Measurements from ENCODE around the gene KCNG1.
A peak's percentile ranks its signal among the peaks of the same experiment; 100 is the strongest.

KCNG1 gene

DNA sequence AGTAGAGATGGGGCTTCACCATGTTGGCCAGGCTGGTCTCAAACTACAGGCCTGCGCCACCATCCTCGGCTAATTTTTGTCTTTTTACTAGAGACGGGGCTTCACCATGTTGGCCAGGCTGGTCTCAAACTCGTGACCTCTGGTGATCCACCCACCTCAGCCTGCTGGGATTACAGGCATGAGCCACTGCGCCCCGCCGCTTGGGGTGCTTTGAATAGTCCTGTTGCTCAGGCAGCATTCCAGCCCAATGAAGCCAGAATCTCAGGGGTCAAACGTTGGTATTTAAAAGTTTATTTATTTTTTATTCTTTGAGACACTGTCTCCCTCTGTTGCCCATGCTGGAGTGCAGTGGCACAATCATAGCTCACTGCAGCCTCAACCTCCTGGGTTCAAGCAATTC, 53.0 kb downstream of the KCNG1 start:
- no peak overlapping the region for H3K27ac ChIP-seq
- no peak for TF ChIP-seq ZFX (IDR thresholded peaks at IDR 0.05; ENCODE audit: borderline replicate concordance)
- TF ChIP-seq, protein P1, sequence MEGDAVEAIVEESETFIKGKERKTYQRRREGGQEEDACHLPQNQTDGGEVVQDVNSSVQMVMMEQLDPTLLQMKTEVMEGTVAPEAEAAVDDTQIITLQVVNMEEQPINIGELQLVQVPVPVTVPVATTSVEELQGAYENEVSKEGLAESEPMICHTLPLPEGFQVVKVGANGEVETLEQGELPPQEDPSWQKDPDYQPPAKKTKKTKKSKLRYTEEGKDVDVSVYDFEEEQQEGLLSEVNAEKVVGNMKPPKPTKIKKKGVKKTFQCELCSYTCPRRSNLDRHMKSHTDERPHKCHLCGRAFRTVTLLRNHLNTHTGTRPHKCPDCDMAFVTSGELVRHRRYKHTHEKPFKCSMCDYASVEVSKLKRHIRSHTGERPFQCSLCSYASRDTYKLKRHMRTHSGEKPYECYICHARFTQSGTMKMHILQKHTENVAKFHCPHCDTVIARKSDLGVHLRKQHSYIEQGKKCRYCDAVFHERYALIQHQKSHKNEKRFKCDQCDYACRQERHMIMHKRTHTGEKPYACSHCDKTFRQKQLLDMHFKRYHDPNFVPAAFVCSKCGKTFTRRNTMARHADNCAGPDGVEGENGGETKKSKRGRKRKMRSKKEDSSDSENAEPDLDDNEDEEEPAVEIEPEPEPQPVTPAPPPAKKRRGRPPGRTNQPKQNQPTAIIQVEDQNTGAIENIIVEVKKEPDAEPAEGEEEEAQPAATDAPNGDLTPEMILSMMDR (IDR thresholded peaks at IDR 0.05), result no peak

DNA sequence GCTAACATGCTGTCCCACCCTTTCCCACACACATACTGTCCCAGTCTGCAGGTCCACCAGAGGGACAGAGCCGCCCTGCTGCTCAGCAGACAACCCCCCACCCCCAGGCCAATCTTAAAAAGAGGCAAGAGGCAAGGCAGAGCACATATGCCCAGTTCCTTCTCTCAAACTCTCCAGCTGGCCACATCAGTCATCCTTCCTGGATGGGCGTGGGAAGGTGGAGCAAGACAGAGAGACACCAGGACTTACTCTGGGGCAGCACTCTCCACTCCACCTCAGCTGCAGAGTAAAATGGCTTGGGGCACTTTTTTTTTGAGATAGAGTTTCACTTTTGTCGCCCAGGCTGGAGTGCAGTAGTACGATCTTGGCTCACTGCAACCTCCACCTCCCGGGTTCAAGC, 53.5 kb downstream of the KCNG1 start:
- TF ChIP-seq ZFX (IDR thresholded peaks at IDR 0.05; ENCODE audit: borderline replicate concordance), result no peak
- TF ChIP-seq, protein P1 (IDR thresholded peaks at IDR 0.05), result no peak
- no peak overlapping the region for H3K27ac ChIP-seq

DNA sequence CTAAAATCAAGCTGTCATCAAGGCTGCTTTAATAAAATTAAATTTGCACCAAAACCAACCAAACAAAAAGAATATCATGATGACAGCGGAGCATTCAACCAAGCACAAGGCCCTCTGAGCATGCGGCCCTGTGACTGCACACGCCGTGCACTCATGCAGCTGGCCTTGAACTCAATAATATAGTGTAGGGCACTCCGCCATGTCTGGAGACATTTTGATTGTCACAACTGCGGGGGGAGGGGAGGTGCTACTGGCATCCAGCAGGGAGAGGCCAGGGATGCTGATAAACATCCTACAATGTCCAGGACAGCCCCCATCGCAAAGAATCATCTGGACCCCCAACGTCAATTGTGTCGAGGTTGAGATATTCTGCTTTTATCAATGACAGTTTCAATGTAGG, 54.6 kb downstream of the KCNG1 start:
- TF ChIP-seq, protein P1 (IDR thresholded peaks at IDR 0.05), result no peak
- TF ChIP-seq ZFX (IDR thresholded peaks at IDR 0.05; ENCODE audit: borderline replicate concordance), result no peak
- no peak overlapping the region for H3K27ac ChIP-seq

DNA sequence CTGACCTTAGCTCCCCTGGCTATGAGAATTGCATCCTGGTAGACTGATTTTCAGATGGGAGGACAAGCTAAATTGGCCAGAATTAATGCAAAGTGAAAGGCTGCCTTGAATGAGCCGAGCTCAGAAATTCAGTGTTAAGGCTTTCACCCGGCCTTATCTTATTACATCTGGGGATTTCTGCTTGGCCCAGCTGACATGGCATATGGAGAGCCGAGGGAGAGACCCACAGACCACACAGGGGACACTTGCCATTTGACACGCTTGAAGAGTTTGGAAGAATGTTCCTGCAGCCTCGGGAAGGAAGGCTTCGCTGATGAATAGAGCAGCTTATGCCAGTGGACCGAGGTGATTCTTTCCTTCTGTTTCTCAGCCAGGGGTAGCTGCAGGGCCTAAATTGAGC, 55.3 kb downstream of the KCNG1 start:
- TF ChIP-seq, protein P1 (IDR thresholded peaks at IDR 0.05), result no peak
- TF ChIP-seq ZFX (IDR thresholded peaks at IDR 0.05; ENCODE audit: borderline replicate concordance), result no peak
- no peak overlapping the region for H3K27ac ChIP-seq

DNA sequence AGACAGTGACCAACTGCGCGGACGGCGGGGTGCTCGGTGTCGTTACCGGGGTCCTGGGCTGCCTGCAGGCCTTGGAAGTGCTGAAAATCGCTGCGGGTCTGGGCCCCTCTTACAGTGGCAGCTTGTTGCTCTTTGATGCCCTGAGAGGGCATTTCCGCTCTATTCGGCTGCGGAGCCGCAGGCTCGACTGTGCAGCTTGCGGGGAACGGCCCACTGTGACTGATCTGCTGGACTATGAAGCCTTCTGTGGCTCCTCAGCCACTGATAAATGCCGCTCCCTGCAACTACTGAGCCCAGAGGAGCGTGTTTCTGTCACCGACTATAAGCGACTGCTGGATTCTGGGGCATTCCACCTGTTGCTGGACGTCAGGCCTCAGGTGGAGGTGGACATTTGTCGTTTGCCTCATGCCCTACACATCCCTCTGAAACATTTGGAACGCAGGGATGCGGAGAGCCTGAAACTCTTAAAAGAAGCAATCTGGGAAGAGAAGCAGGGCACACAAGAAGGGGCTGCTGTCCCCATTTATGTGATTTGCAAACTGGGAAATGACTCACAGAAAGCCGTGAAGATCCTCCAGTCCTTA, 63.3 kb downstream of the KCNG1 start:
- no peak overlapping the region; the same call in 1 of the 2 replicates for H3K27ac ChIP-seq
- no peak for TF ChIP-seq ZFX (IDR thresholded peaks at IDR 0.05; ENCODE audit: borderline replicate concordance)
- TF ChIP-seq, protein P1 (IDR thresholded peaks at IDR 0.05), result no peak

DNA sequence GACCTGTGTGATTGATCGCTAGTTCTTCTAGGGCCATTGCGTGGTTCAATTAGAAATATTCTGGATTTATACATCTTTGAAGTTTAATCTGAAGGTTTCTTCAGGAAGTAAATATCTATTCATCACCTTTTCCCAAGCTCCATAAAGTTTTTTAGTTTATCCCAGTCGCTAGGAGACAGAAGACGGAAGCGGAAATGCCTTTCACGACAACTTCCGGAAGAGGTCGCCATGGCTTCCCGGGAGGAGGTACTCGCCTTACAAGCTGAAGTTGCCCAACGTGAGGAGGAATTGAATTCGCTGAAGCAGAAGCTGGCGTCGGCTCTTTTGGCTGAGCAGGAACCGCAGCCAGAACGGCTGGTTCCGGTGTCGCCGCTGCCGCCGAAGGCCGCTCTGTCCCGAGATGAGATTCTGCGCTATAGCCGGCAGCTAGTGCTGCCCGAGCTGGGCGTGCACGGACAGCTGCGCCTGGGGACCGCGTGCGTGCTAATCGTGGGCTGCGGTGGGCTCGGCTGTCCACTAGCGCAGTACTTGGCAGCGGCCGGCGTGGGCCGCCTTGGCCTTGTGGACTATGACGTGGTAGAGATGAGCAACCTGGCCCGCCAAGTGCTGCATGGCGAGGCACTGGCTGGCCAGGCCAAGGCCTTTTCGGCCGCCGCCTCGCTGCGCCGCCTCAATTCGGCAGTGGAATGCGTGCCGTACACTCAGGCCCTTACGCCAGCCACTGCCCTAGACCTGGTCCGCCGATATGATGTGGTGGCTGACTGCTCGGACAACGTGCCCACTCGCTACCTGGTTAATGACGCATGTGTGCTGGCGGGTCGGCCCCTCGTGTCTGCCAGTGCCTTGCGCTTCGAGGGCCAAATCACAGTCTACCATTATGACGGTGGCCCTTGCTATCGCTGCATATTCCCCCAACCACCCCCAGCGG, 64.0 kb downstream of the KCNG1 start, which contains the start of gene MOCS3:
TSS of gene MOCS3 (plus strand) at position 204 of the 928 bp plus-strand sequence. CDS start at position 229, 25 bp downstream.
- no peak for TF ChIP-seq ZFX (IDR thresholded peaks at IDR 0.05; ENCODE audit: borderline replicate concordance)
- TF ChIP-seq, protein P1 (IDR thresholded peaks at IDR 0.05), result no peak
- H3K27ac ChIP-seq, result peak within 1 kb of the TSS; percentile 82

Measured in 22Rv1 (cell line).